ENCODE results near the gene DUSP9. TPM values are rescaled to one million over a fixed set of nuclear protein-coding genes. Genes with fewer than 3 reads are reported as not detected.
"Not testable (repeated sequence)": the region's sequence is repeated elsewhere in the genome, so short reads cannot be mapped to it uniquely, and the experiment has no call there.

DUSP9 gene
- polyA plus RNA-seq, 1 donor, result 0.14 TPM

DNA sequence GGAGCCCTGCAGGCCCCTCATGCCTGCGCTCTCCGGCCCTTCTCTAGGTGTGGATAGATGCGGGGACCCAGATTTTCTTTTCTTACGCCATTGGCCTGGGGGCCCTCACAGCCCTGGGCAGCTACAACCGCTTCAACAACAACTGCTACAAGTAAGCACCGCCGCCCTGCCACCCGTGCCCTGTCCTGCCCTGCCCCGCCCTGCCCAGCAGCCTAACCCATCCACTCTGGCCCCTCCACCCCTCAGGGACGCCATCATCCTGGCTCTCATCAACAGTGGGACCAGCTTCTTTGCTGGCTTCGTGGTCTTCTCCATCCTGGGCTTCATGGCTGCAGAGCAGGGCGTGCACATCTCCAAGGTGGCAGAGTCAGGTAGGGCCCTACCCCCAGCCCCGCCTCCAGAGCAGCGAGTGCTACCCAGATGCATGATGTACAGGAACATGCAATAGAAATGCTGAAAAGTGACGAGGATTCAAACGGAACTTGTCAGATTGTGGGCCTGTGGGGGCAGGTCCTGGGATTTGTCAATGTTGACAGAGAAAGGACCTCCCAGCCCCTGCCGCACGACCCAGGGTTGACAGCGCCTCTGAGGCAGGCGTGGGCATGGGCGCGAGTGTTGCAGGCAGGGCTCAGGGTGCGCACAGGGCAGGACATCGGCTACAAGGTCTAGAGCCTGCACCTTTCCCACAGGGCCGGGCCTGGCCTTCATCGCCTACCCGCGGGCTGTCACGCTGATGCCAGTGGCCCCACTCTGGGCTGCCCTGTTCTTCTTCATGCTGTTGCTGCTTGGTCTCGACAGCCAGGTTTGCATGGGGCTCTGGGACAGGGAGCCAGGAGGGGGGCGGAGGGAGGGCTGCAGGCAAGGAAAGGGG lies 46.4 kb downstream of the DUSP9 start:
- no peak for DNase-seq

- not testable (repeated sequence) for DNase-seq
Measured at GRCh38 chrX:153694256-153694655, 47.3 kb downstream of the DUSP9 start.

DNA sequence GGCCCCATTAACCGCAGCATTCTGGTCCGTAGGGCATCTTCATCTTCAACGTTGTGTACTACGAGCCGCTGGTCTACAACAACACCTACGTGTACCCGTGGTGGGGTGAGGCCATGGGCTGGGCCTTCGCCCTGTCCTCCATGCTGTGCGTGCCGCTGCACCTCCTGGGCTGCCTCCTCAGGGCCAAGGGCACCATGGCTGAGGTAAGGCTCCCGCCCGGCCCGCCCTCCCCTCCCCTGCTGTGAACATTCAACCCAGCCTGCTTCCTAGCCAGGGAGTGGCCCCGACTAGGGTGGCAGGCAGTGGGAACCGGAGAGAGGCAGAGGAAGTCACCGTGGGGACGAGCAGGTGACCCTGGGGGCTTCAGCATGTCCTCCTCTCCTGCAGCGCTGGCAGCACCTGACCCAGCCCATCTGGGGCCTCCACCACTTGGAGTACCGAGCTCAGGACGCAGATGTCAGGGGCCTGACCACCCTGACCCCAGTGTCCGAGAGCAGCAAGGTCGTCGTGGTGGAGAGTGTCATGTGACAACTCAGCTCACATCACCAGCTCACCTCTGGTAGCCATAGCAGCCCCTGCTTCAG lies 47.8 kb downstream of the DUSP9 start:
- DNase-seq, result no peak

DNA sequence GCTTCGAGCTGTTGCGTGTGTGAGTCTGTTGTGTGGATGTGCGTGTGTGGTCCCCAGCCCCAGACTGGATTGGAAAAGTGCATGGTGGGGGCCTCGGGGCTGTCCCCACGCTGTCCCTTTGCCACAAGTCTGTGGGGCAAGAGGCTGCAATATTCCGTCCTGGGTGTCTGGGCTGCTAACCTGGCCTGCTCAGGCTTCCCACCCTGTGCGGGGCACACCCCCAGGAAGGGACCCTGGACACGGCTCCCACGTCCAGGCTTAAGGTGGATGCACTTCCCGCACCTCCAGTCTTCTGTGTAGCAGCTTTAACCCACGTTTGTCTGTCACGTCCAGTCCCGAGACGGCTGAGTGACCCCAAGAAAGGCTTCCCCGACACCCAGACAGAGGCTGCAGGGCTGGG lies 49.1 kb downstream of the DUSP9 start:
- DNase-seq, result no peak

GRCh38 chrX:153696538-153696937 lies 49.5 kb downstream of the DUSP9 start:
- not testable (repeated sequence) for DNase-seq

DNA sequence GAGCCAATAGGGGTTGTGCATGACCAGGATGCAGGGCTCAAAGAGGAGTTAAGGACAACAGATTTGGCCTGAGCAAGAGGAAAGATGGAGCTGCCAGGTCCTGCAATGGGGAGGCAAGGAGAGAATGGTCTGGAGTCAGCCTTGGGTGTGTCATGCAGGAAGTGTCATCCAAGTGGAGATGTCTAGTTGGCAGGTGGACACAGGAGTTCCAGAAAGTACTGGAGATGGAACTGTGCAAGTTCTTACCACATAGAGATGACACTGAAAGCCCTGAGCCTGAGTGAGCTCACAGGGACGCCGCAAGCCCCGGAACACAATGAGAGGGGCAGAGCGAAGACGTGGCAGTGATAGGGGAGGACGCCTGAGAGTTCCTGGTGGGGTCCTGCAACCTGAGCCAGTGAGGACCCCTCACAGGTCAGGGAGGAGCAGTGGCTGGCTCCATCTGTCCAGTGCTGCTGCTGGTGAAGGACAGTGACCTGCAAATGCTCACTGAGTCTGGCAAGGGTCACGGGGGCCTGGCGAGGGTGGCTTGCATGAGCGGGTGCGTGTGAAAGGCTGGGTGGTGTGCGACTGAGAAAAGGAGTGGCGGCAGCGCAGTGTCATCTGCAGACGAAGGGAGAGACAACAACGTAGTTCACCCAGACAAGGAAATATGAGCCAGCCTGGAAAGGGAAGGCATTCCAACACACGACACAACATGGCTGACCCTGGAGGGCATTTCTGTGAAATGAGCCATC lies 50.2 kb downstream of the DUSP9 start:
- not testable (repeated sequence) for DNase-seq

GRCh38 chrX:153697924-153698865 lies 51.2 kb downstream of the DUSP9 start:
- no peak for DNase-seq

GRCh38 chrX:153699210-153699783 lies 52.3 kb downstream of the DUSP9 start:
- not testable (repeated sequence) for DNase-seq

DNA sequence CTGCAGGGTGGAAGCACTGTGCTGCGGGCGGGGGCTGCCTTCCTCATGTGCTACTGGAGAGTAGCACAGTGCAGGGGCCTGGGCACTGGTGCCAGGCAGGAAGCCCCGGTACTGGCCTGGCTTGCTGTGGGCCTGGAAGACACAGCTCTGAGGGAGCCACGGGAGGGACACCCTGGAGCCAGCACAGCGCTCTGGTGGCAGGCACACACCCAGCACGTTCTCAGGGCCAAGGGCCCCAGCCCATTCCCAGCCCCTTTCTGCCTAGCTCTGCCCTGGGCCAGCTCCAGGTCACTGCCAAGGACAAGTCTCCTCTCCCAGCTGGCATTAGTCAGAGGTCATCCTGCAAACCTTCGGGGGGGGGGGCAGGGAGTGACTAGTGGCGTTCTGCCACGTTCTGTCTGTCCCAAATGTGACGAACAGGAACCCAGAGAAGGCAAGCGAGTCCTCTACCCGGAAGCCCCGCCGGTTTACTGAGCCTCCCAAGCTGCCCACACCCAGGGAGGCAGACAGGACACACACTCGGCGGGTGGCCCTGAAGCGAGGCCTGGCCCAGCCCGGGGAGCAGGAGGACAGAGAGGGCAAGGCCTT lies 52.9 kb downstream of the DUSP9 start:
- not testable (repeated sequence) for DNase-seq

GRCh38 chrX:153700376-153700945 lies 53.5 kb downstream of the DUSP9 start:
- no peak for DNase-seq

Other genes starting within 250 kb of the DUSP9 start
- not detected for gene PNMA6E, start 245.9 kb upstream of the DUSP9 start, polyA plus RNA-seq (ENCODE audit: insufficient read length)
- 0.63 TPM for gene ZFP92, start 235.7 kb upstream of the DUSP9 start, polyA plus RNA-seq (ENCODE audit: insufficient read length)
- gene TREX2, start 201.1 kb upstream of the DUSP9 start, polyA plus RNA-seq (ENCODE audit: insufficient read length), result 0.43 TPM
- 25.9 TPM for gene HAUS7, start 176.6 kb upstream of the DUSP9 start, polyA plus RNA-seq (ENCODE audit: insufficient read length)
- gene BGN, start 152.2 kb upstream of the DUSP9 start, polyA plus RNA-seq (ENCODE audit: insufficient read length), result 101 TPM
- 0.36 TPM for gene ATP2B3, start 129.6 kb upstream of the DUSP9 start, polyA plus RNA-seq (ENCODE audit: insufficient read length)
- gene CCNQ, start 48.1 kb upstream of the DUSP9 start, polyA plus RNA-seq (ENCODE audit: insufficient read length), result 11.5 TPM
- gene PNCK, start 26.6 kb downstream of the DUSP9 start, polyA plus RNA-seq (ENCODE audit: insufficient read length), result 3.5 TPM
- 43.1 TPM for gene SLC6A8, start 40.7 kb downstream of the DUSP9 start, polyA plus RNA-seq (ENCODE audit: insufficient read length)
- gene BCAP31, start 77.2 kb downstream of the DUSP9 start, polyA plus RNA-seq (ENCODE audit: insufficient read length), result 80.6 TPM
- 13.5 TPM for gene ABCD1, start 77.7 kb downstream of the DUSP9 start, polyA plus RNA-seq (ENCODE audit: insufficient read length)
- gene PLXNB3, start 117.0 kb downstream of the DUSP9 start, polyA plus RNA-seq (ENCODE audit: insufficient read length), result 1.9 TPM
- gene SRPK3, start 133.8 kb downstream of the DUSP9 start, polyA plus RNA-seq (ENCODE audit: insufficient read length), result 318 TPM
- gene IDH3G, start 147.2 kb downstream of the DUSP9 start, polyA plus RNA-seq (ENCODE audit: insufficient read length), result 49.5 TPM
- gene SSR4, start 147.5 kb downstream of the DUSP9 start, polyA plus RNA-seq (ENCODE audit: insufficient read length), result 106 TPM
- 2.4 TPM for gene PDZD4, start 183.3 kb downstream of the DUSP9 start, polyA plus RNA-seq (ENCODE audit: insufficient read length)
- 2.5 TPM for gene L1CAM, start 239.0 kb downstream of the DUSP9 start, polyA plus RNA-seq (ENCODE audit: insufficient read length)

Measured in hindlimb muscle (tissue), 1 donor.